SK-N-SH treated with all-trans-retinoic acid at 6 μM for 48 hours (cell line): ENCODE results near the gene LTF.

Experiments used
- ATAC-seq: fragments of 200-7000 bp; cut with Tn5 transposase; 3 replicates; pipeline ENCODE4 v1.9.1; 2020; ENCODE audit warnings: mild to moderate bottlenecking, moderate library complexity
- ARNTL ChIP-seq: fragments of 450-650 bp; formaldehyde crosslinking; IDR thresholded peaks from 2 replicates; pipeline ENCODE4 v1.5.0; 2020; ENCODE audit warnings: low read depth, mild to moderate bottlenecking, moderate library complexity, borderline replicate concordance
- BACH2 ChIP-seq: fragments of 250-450 bp; sonication (Bioruptor Pico); IDR thresholded peaks from 2 replicates; pipeline ENCODE4 v1.9.0; 2021; ENCODE audit warnings: mild to moderate bottlenecking, borderline replicate concordance
- CREB5 ChIP-seq: fragments of 250-450 bp; sonication (Bioruptor Pico); IDR thresholded peaks from 2 replicates; pipeline ENCODE4 v1.5.1; 2020; ENCODE audit warnings: low read depth, mild to moderate bottlenecking, moderate library complexity
- CSDC2 ChIP-seq: fragments of 250-450 bp; sonication (Bioruptor Pico); IDR thresholded peaks from 2 replicates; pipeline ENCODE4 v1.5.0; 2020; ENCODE audit warnings: mild to moderate bottlenecking, moderate library complexity
- CSRNP3 ChIP-seq: fragments of 250-450 bp; sonication (Bioruptor Pico); IDR thresholded peaks from 2 replicates; pipeline ENCODE4 v1.5.1; 2021; ENCODE audit warnings: mild to moderate bottlenecking, moderate library complexity
- ESRRG ChIP-seq: fragments of 250-450 bp; sonication (Bioruptor Pico); IDR thresholded peaks from 2 replicates; pipeline ENCODE4 v1.6.1; 2021; ENCODE audit warnings: mild to moderate bottlenecking
- GLIS3 ChIP-seq: fragments of 250-450 bp; sonication (Bioruptor Pico); IDR thresholded peaks from 2 replicates; pipeline ENCODE4 v1.5.0; 2020; ENCODE audit warnings: mild to moderate bottlenecking, moderate library complexity
- ISL1 ChIP-seq: fragments of 250-450 bp; sonication (Bioruptor Pico); IDR thresholded peaks from 2 replicates; pipeline ENCODE4 v2.1.2; 2022; ENCODE audit warnings: mild to moderate bottlenecking, moderate library complexity
- OSR1 ChIP-seq: fragments of 250-450 bp; sonication (Bioruptor Pico); IDR thresholded peaks from 2 replicates; pipeline ENCODE4 v1.8.0; 2022; ENCODE audit warnings: moderate library complexity, mild to moderate bottlenecking, inconsistent platforms
- PATZ1 ChIP-seq: fragments of 250-450 bp; sonication (Bioruptor Pico); IDR thresholded peaks from 2 replicates; pipeline ENCODE4 v1.8.0; 2020; ENCODE audit warnings: mild to moderate bottlenecking, moderate library complexity, borderline replicate concordance
- PPARA ChIP-seq: fragments of 250-450 bp; sonication (Bioruptor Pico); IDR thresholded peaks from 2 replicates; pipeline ENCODE4 v1.5.0; 2020; ENCODE audit warnings: mild to moderate bottlenecking, borderline replicate concordance
- RARB ChIP-seq: fragments of 250-450 bp; sonication (Bioruptor Pico); IDR thresholded peaks from 2 replicates; pipeline ENCODE4 v1.8.0; 2021; ENCODE audit warnings: mild to moderate bottlenecking, moderate library complexity
- SNAI2 ChIP-seq: fragments of 250-450 bp; sonication (Bioruptor Pico); IDR thresholded peaks from 2 replicates; pipeline ENCODE4 v1.5.0; 2020; ENCODE audit warnings: mild to moderate bottlenecking, moderate library complexity
- TOX ChIP-seq: fragments of 250-450 bp; sonication (Bioruptor Pico); IDR thresholded peaks from 2 replicates; pipeline ENCODE4 v1.8.0; 2021; ENCODE audit warnings: mild to moderate bottlenecking, moderate library complexity, borderline replicate concordance
- TSHZ2 ChIP-seq: fragments of 250-450 bp; sonication (Bioruptor Pico); IDR thresholded peaks from 2 replicates; pipeline ENCODE4 v1.5.0; 2020; ENCODE audit warnings: mild to moderate bottlenecking, moderate library complexity
- ZC3H10 ChIP-seq: fragments of 250-450 bp; sonication (Bioruptor Pico); IDR thresholded peaks from 2 replicates; pipeline ENCODE4 v1.5.1; 2021; ENCODE audit warnings: mild to moderate bottlenecking, moderate library complexity
- ZFP3 ChIP-seq: fragments of 250-450 bp; sonication (Bioruptor Pico); IDR thresholded peaks from 2 replicates; pipeline ENCODE4 v1.5.0; 2020; ENCODE audit warnings: mild to moderate bottlenecking, moderate library complexity
- ZFP30 ChIP-seq: fragments of 450-650 bp; formaldehyde crosslinking; IDR thresholded peaks from 2 replicates; pipeline ENCODE4 v1.5.0; 2022; ENCODE audit warnings: mild to moderate bottlenecking, moderate library complexity
- ZNF565 ChIP-seq: fragments of 450-650 bp; formaldehyde crosslinking; conservative IDR thresholded peaks from 2 replicates; pipeline ENCODE4 v1.5.0; 2020; ENCODE audit warnings: low read depth, mild to moderate bottlenecking, moderate library complexity
- ZNF70 ChIP-seq: fragments of 450-650 bp; formaldehyde crosslinking; IDR thresholded peaks from 2 replicates; pipeline ENCODE4 v1.5.0; 2020; ENCODE audit warnings: mild to moderate bottlenecking, moderate library complexity
- ZNF8 ChIP-seq: fragments of 450-650 bp; formaldehyde crosslinking; IDR thresholded peaks from 2 replicates; pipeline ENCODE4 v1.5.0; 2020; ENCODE audit warnings: mild to moderate bottlenecking, moderate library complexity

Gene LTF

GRCh38 chr3:46398186-46398955 is 66.3 kb downstream of the LTF start:
- no peak for ATAC-seq
- TF ChIP-seq ZC3H10 (CRISPR knock-in tag) = no peak
- TF ChIP-seq TSHZ2 (CRISPR knock-in tag) = no peak
- TF ChIP-seq, all 23 proteins: peak for 0

GRCh38 chr3:46397111-46397510 is 67.6 kb downstream of the LTF start:
- TF ChIP-seq TOX (CRISPR knock-in tag) (no peak), CREB5 (CRISPR knock-in tag) (no peak), ZC3H10 (CRISPR knock-in tag) (no peak), PPARA (CRISPR knock-in tag) (no peak), GLIS3 (no peak), CSRNP3 (CRISPR knock-in tag) (no peak), ISL1 (CRISPR knock-in tag) (no peak), ZNF70 (CRISPR knock-in tag) (no peak), BACH2 (CRISPR knock-in tag) (no peak), ZFP3 (CRISPR knock-in tag) (no peak), ZNF565 (no peak), ZFP30 (CRISPR knock-in tag) (no peak), ESRRG (CRISPR knock-in tag) (no peak), ZNF8 (CRISPR knock-in tag) (no peak), OSR1 (no peak), RARB (CRISPR knock-in tag) (no peak), TSHZ2 (CRISPR knock-in tag) (no peak), ARNTL (CRISPR knock-in tag) (no peak)
- ATAC-seq = no peak

GRCh38 chr3:46395766-46396530 is 68.8 kb downstream of the LTF start:
- ATAC-seq = no peak
- TF ChIP-seq CSDC2 (CRISPR knock-in tag) = no peak
- TF ChIP-seq ZNF70 (CRISPR knock-in tag) = no peak
- no peak for TF ChIP-seq ESRRG (CRISPR knock-in tag)
- TF ChIP-seq BACH2 (CRISPR knock-in tag) = no peak
- TF ChIP-seq TSHZ2 (CRISPR knock-in tag) = no peak
- TF ChIP-seq ZFP3 (CRISPR knock-in tag) = no peak
- TF ChIP-seq SNAI2 (CRISPR knock-in tag) = no peak
- no peak for TF ChIP-seq PPARA (CRISPR knock-in tag)
- no peak for TF ChIP-seq CSRNP3 (CRISPR knock-in tag)
- no peak for TF ChIP-seq RARB (CRISPR knock-in tag)
- no peak for TF ChIP-seq PATZ1
